ENCODE data around the gene ASTN2.

Gene ASTN2

GRCh38 chr9:117156771-117157535, 257.9 kb downstream of the ASTN2 start:
- TF ChIP-seq, protein P1, sequence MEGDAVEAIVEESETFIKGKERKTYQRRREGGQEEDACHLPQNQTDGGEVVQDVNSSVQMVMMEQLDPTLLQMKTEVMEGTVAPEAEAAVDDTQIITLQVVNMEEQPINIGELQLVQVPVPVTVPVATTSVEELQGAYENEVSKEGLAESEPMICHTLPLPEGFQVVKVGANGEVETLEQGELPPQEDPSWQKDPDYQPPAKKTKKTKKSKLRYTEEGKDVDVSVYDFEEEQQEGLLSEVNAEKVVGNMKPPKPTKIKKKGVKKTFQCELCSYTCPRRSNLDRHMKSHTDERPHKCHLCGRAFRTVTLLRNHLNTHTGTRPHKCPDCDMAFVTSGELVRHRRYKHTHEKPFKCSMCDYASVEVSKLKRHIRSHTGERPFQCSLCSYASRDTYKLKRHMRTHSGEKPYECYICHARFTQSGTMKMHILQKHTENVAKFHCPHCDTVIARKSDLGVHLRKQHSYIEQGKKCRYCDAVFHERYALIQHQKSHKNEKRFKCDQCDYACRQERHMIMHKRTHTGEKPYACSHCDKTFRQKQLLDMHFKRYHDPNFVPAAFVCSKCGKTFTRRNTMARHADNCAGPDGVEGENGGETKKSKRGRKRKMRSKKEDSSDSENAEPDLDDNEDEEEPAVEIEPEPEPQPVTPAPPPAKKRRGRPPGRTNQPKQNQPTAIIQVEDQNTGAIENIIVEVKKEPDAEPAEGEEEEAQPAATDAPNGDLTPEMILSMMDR (conservative IDR thresholded peaks at IDR 0.05): no peak
- H3K27ac ChIP-seq: no peak overlapping the region

GRCh38 chr9:117156144-117156688, 258.6 kb downstream of the ASTN2 start:
- TF ChIP-seq, protein P1 (conservative IDR thresholded peaks at IDR 0.05): no peak
- H3K27ac ChIP-seq: no peak overlapping the region

GRCh38 chr9:117153021-117153420, 261.8 kb downstream of the ASTN2 start:
- H3K27ac ChIP-seq: no peak overlapping the region
- TF ChIP-seq, protein P1 (conservative IDR thresholded peaks at IDR 0.05): no peak

DNA sequence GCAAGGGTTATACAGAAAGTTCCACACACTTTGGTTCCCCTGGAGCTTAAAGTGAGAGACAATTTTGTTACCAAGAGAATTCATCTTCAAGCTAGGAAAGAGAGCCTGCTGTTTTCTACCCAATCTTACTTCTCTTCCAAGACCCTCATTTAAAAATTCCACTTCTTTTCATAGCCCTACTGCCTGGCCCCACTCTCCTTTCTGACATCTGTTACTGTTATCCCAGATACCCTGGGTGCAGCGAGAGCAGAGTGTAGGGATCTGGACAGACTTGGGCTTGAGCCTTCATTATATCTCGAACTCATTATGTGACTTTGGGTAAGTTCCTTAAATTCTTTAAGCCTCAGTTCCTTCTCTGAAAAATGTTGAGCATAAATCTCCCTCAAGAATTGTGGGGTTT, 263.1 kb downstream of the ASTN2 start:
- TF ChIP-seq, protein P1 (conservative IDR thresholded peaks at IDR 0.05): no peak
- no peak overlapping the region for H3K27ac ChIP-seq

DNA sequence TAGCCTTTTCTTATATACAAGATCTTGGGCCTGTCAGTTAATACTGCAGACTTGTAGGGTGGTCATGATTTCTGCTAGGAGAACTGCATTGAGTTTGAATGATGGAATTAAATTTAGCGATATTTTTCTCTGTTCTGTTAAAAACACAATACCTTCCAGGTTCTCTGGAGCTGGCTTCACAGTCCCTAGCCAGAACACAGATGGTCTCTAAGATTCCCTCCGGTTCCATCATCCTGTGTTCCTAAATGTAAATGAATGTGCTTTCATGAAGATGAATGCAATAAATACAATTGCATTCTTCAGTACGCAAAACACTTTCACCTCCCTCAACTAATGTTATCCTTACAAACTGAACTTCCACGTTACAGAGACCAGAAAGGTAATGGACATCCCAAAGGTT, 264.9 kb downstream of the ASTN2 start:
- TF ChIP-seq, protein P1 (conservative IDR thresholded peaks at IDR 0.05): no peak
- H3K27ac ChIP-seq: no peak overlapping the region

GRCh38 chr9:117145811-117146490, 268.9 kb downstream of the ASTN2 start:
- TF ChIP-seq, protein P1 (conservative IDR thresholded peaks at IDR 0.05): no peak

GRCh38 chr9:117145081-117145480, 269.8 kb downstream of the ASTN2 start:
- TF ChIP-seq, protein P1 (conservative IDR thresholded peaks at IDR 0.05): no peak

More at GRCh38 chr9:117145811-117146490, 268.9 kb downstream of the ASTN2 start:
- no peak overlapping the region for H3K27ac ChIP-seq

More at GRCh38 chr9:117145081-117145480, 269.8 kb downstream of the ASTN2 start:
- H3K27ac ChIP-seq: no peak overlapping the region

Data from VCaP (cell line).